Esophagus muscularis mucosa (tissue), 3 donors: ENCODE data around the gene TNP2.

ENCODE experiments used
- POLR2A ChIP-seq: fragments of 450-650 bp; IDR thresholded peaks from one replicate; pipeline ENCODE4 v1.6.1; 2017; ENCODE audit warnings: antibody characterized with exemption, moderate library complexity, mild to moderate bottlenecking, low read depth
- POLR2AphosphoS5 ChIP-seq, 2 donors: sonication (generic); formaldehyde crosslinking; IDR thresholded peaks; one replicate each; pipeline ENCODE4 v1.6.1; 2017; ENCODE audit warnings: antibody characterized with exemption in 2 of 2
- TF ChIP-seq, protein P1 (sequence below), 3 experiments: fragments of 200-600 bp in 2 of 3; fragments of 450-650 bp in 1 of 3; sonication (generic) in 2 of 3; IDR thresholded peaks; one replicate each; pipeline ENCODE4 v1.5.1; 2017 to 2019; ENCODE audit warnings: antibody characterized with exemption in 3 of 3, mild to moderate bottlenecking in 2 of 3, moderate library complexity in 1 of 3

DNA sequence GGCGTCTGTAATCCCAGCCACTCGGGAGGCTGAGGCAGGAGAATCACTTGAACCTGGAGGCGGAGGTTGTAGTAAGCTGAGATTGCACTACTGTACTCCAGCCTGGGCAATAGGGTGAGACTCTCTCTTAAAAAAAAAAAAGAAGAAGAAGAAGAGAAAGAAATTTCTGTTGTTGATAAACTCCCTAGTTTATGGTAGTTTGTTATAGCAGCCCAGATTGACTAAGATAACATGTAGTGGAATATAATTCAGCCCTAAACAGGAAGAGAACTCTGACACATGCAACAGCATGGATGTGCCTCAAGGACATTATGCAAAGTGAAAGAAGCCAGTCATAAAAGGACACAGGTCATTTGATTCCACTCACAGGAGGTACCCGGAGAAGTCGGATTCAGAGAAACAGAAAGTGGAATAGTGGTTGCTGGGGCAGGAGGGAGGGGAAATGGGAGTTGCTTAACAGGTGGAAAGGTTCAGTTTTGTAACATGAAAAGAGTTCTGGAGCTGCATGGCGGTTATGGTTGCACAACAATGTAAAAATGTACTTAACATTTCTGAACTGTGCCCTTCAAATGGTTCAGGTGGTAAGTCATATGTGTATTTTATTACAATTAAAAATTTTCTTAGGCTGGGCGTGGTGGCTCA is 38.0 kb upstream of the TNP2 start:
- TF ChIP-seq, protein P1, sequence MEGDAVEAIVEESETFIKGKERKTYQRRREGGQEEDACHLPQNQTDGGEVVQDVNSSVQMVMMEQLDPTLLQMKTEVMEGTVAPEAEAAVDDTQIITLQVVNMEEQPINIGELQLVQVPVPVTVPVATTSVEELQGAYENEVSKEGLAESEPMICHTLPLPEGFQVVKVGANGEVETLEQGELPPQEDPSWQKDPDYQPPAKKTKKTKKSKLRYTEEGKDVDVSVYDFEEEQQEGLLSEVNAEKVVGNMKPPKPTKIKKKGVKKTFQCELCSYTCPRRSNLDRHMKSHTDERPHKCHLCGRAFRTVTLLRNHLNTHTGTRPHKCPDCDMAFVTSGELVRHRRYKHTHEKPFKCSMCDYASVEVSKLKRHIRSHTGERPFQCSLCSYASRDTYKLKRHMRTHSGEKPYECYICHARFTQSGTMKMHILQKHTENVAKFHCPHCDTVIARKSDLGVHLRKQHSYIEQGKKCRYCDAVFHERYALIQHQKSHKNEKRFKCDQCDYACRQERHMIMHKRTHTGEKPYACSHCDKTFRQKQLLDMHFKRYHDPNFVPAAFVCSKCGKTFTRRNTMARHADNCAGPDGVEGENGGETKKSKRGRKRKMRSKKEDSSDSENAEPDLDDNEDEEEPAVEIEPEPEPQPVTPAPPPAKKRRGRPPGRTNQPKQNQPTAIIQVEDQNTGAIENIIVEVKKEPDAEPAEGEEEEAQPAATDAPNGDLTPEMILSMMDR (IDR thresholded peaks at IDR 0.05) = no peak
- TF ChIP-seq POLR2AphosphoS5 (IDR thresholded peaks at IDR 0.05) (no peak), POLR2A (no peak)
